NCI-H1694 treated with DMSO at 0.1 percent for 48 hours (cell line): Measurements from ENCODE around the gene CDH4.

Source experiments
- DNase-seq: peaks from one replicate; lab custom pipeline; 2025; lab: John Stamatoyannopoulos, UW

The CDH4 gene

DNA sequence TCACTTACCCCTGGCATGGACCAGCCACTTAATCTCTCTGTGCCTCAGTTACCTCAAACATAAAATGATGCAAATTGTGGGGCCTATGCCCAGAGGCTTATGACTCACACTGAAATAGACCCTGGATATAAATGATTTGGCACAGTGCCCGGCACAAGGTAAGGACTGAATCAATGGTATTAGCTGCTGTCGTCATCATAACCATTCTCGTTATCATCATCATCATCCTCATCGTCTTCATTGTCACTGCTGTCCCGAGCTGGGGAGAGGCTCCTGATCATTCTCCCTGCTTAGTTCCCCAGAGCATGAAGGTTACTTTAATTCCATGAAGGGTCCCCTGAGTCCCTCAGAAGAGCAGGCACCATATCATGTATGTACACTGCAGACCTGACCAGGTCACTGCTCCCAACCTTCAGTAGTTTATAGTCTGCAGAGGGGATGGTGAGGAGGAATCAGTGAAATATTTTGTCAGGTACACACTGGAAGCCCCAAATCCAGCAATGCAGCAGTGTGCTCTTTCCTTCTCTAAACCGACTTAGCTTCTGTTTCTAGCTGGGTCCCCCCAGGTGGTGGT is 664.3 kb downstream of the CDH4 start:
- no peak for DNase-seq

- no peak for DNase-seq
Observed at GRCh38 chr20:61917474-61918145, 665.5 kb downstream of the CDH4 start.

- no peak for DNase-seq
Observed at GRCh38 chr20:61918548-61918947, 666.5 kb downstream of the CDH4 start.

DNA sequence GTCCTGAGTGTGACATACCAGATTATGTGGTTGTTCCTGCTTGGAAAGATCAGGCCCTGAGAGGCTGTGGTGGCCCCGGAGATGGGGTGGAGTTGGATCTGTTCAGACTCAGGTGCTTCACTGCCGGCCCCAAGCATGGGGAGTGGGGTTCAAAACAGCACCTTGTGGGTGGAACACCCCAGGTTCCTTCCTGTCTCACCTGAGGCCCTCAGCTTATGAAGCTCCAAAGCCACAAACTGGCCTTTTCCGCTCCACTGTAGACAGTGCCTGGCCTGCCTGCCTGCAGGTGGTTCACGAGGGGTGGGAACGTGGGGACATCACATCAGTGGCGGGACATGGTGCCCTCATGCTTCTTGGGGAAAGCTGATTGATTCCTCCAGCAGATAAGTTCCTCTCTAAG is 667.2 kb downstream of the CDH4 start:
- no peak for DNase-seq

DNA sequence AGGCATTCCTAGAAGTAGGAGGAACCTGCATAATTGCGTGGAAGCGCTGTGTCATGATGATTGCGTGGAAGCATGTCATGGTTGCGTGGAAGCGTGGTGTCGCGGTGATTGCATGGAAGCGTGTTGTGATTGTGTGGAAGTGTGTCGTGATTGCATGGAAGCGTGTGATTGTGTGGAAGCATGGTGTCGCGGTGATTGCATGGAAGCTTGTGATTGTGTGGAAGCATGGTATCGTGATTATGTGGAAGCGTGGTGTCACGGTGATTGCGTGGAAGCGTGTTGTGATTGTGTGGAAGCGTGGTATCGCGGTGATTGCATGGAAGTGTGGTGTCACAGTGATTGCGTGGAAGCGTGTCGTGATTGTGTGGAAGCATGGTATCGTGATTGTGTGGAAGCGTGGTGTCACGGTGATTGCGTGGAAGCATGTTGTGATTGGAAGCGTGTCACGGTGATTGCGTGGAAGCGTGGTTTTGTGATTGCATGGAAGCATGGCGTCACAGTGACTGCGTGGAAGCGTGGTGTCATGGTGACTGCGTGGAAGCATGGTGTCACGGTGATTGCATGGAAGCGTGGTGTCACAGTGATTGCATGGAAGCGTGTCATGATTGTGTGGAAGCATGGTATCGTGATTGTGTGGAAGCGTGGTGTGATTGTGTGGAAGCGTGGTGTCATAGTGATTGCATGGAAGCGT is 667.8 kb downstream of the CDH4 start:
- no peak for DNase-seq

DNA sequence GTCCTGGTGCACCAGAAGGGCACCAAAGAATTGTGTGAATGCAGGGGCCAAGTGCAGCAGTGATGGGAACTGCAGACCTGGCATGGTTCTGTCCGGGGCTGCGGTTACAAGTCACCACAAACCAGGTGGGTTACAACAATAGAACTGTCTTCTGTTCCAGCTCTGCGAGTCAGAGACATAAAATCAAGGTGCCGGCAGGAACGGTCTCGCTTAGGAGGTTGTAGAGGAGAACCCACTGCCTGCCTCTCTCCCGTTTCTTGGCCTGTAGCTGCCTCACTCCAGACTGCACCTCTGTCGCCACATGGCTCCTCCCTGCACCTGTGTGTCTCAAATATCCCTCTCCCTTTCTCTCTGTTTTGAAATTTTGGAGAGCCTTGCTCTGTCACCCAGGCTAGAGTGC is 670.4 kb downstream of the CDH4 start:
- DNase-seq: no peak

- no peak for DNase-seq
Observed at GRCh38 chr20:61922936-61923335, 670.9 kb downstream of the CDH4 start.

DNA sequence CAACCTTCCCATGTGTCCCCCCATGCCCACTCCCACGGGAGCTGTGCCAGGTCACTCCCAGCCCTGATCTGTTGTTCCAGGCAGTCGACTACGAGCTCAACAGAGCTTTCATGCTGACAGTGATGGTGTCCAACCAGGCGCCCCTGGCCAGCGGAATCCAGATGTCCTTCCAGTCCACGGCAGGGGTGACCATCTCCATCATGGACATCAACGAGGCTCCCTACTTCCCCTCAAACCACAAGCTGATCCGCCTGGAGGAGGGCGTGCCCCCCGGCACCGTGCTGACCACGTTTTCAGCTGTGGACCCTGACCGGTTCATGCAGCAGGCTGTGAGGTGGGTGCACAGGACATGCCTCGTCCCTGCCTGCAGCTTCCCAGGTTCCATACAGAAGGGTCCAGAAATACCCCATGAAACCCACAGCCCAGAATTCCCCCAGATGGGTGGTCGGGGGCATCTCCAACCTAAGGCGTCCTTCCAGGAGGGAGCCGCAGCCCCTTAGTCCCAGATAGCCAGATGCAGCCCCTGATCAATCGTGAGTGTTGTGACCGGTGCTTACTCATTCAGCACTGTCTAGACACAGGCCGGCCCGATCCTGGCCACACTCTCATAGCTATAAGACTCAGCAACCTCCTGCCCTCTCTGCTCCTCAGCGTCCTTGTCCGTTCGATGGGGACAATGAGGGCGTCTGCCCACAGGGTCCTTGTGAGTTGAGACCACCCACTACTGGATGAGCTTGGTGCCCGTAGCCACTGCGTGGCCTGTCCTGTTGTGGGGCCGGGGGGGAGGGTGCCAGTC is 671.5 kb downstream of the CDH4 start:
- DNase-seq: no peak

DNA sequence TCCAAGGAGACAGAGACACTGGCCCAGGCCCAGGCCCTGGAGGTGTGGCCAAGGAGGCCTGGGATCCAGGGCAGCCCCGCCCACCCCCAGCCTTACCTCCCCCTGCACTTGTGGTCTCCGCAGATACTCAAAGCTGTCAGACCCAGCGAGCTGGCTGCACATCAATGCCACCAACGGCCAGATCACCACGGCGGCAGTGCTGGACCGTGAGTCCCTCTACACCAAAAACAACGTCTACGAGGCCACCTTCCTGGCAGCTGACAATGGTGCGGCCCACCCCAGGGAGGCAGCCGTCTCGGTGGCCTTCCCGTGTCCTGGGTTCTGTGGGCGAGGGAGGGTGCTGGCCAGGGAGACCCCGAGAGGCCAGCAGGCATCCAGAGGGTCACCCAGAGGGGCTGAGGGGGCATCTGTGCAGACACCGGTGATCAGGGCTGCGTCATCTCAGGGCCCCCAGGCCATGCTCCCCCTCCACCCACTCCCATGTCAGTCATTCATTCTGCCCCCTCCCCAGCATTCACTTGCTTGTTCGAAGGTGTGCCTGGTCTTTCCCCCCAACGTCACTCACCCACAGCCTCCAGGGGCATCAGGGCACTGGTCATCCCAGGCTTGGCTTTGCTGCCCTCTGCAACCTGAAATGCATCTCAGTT is 672.3 kb downstream of the CDH4 start:
- DNase-seq: no peak

DNA sequence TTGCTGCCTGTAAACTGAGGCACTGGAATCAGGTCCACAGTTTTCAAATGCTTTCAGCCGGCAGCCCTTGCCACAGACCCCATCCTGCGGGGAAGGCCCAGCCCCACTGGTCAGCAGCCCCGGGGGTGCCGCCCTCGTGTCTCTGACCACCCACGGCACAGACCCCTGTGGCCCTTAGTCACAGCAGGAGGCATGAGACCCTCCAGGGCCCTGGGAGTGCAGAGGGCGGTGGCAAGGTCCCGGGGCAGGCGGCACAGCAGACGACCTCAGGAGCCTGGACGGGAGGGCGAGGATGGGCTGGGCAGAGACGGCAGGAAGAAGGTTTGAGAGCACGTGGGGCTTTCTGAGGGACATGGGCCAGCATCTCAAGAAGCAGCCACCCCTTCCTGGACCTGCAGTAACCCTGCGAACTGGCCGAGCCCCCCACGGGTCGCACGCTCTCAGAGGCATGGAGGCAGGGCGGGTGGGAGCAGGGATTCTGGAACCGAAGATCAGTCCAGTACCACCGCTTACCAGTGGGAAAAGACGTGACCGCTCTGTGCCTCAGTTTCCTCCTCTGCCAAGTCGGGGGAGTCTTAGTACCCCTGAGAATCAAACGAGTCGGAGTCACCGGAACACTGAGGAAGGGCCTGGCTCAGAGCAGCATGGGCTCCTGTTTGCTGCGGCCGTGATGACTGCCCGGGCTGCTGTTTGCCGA is 672.9 kb downstream of the CDH4 start:
- DNase-seq: no peak

DNA sequence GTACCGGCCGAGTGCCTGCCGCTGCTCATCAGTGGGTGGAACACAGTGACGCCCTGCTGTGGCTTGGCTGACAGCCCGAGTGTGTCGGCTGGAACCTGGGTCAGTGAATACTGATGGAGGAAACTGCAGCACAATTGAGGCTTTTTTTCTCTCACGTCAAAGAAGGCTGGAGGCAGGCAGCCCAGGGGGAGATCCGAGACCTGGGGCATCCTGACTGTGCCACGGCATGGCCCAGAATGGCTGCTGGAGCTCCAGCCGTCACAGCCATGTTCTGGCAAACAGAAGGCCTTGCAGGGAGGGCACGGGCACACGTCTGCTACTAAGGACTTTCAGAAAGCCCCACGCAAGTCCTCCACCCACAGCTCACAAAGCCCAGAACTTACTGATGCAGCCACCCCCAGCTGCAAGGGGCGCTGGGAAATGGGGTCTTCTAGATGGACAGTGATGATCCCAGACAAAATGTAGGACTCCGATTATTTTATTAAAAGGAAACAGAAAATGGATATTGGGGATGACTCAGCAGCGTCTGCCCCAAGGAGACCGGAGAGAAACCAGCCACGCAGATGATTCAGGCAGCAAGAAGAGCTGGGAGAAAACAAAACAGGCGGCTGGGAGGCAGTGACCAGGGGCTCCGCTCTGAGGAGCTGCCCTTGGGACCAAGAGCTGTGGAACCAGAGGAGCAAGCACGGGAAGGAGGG is 673.6 kb downstream of the CDH4 start:
- DNase-seq: no peak

DNA sequence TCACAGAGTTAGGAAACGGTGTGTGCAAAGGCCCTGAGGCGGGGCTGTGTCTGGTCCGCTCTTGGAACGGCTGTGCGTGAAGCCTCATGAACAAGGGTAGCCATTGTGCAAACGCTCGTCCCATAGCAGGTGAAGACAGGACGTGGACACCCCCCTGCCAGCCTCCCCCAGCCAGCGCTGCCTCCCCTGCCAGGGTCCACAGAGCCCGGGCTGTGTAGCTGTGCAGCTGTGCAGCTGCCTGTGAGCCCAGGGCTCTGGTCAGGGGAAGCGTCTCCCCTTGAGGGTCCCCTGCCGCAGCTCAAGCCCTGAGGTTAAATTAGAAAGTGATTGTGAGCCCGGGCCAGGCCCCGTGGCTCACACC is 674.2 kb downstream of the CDH4 start:
- no peak for DNase-seq

GRCh38 chr20:61926796-61927192 is 674.7 kb downstream of the CDH4 start:
- DNase-seq: no peak

GRCh38 chr20:61927193-61927825 is 675.2 kb downstream of the CDH4 start:
- DNase-seq: no peak

DNA sequence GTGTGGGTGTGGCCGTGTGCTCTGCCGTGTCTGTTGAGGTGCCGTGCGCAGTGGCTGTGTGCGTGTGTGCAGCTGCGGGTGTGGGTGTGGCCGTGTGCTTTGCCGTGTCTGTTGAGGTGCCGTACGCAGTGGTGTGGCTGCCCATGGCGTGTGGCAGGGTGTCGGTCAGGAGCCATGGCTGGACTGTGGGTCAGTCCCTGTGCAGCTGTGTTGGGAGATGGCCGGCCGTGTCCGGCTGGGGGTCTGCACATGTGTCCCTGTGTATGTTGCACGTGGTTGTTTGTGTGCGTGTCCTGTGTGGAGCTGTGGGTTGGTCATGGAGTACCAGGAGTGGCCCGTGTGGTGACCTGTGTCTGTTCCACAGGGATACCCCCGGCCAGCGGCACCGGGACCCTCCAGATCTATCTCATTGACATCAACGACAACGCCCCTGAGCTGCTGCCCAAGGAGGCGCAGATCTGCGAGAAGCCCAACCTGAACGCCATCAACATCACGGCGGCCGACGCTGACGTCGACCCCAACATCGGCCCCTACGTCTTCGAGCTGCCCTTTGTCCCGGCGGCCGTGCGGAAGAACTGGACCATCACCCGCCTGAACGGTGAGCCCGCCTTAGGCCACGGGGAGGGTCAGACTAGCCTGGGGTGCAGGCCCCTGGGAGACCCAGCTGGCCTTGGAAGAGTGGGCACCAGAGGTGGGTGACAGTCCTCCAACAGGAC is 675.9 kb downstream of the CDH4 start:
- DNase-seq: no peak

DNA sequence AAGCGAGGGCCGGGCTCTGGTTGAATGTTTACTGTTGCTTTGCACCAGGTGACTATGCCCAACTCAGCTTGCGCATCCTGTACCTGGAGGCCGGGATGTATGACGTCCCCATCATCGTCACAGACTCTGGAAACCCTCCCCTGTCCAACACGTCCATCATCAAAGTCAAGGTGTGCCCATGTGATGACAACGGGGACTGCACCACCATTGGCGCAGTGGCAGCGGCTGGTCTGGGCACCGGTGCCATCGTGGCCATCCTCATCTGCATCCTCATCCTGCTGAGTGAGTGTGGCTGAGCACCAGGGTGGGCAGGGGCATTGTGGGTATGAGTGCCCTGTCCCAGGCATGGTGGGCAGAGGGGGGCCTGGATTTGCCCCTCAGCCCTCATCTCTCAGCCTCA is 677.5 kb downstream of the CDH4 start:
- no peak for DNase-seq

DNA sequence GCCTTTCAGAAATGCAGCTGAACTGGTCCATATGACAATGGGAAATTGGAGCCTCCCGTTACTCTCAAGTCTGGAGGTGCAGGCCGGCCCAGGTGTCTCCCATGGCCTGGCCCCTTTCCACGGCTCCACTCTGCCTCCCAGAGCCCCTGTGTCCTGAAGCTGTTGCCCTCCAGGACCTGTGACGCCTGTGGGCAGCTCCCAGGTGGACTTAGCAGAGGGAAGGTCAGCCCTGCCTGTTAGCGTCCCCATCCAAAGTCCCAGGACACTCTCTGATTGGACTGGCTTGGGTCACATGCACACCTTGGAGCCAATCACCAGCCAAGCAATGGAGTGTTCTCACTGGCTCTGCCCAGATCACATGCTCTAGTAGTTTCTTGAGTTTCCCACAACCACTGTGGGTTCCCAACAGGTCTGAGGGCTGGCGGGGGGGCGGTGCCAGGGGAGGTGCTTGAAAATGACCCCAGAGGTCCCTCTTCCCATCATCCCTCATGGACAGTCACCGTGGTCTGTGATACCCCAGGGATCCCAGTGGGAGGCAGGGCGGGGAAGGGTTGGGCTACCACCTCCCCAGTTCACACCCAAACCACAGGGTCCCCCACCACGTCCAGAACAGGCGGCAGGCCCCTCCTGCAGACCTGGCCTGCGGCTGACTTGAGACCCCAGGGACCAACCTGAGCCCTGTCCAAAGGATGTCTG is 678.1 kb downstream of the CDH4 start:
- no peak for DNase-seq

DNA sequence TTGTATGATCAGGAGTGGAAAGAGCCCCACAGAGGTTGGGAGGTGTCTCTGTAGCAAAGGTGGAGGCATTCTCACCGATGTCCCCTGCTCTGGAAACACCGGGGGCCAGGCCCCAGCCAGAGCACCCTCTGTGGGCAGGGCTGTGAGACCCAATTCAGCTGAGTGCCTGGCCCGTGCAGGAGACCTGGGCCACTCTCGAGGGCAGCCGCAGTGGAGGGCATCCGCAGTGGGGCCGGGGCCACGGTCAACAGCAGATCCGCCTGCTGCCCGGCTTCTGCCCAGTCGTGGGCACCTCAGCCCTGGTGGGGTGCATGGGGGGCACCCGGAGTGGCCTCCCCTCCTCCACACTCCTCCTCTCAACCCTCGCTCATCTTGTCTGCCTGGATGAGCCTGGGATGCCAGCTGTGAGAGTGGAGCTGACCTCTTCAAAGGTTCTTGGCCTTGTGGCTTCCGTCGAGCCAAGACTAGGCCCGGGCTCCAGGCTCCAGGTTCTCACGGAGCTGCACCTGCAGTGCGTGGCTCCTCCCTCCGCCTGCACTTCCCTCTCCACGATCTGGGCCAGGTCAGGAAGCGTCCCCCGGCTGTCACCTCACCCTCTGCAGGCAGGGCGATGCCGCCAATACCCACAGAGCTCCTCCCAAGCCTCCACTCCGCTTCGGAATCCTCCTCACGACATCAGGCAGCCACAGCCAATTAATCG is 678.9 kb downstream of the CDH4 start:
- DNase-seq: no peak
